GM19467 (cell line): ENCODE results near the gene MPG.
A peak's percentile ranks its signal among the peaks of the same experiment; 100 is the strongest.

ENCODE experiments used
- ATAC-seq: cut with Tn5 transposase; IDR thresholded peaks from one replicate; pipeline ENCODE4 v1.9.1; 2021; ENCODE audit warnings: mild to moderate bottlenecking, moderate library complexity; ENCODE audit not compliant: unreplicated experiment

The MPG gene

GRCh38 chr16:65745-66144 is 12.3 kb upstream of the MPG start:
- no peak for ATAC-seq

- ATAC-seq, result no peak
These were observed 11.5 kb upstream of the MPG start for GRCh38 chr16:66309-67182.

GRCh38 chr16:67183-67791 is 10.7 kb upstream of the MPG start:
- no peak for ATAC-seq

GRCh38 chr16:67884-68789 is 9.9 kb upstream of the MPG start:
- ATAC-seq, result no peak

- ATAC-seq, result no peak
These were observed 8.8 kb upstream of the MPG start for GRCh38 chr16:69181-69580.

GRCh38 chr16:71210-71539 is 6.8 kb upstream of the MPG start:
- no peak for ATAC-seq

GRCh38 chr16:71540-72401 is 6.3 kb upstream of the MPG start:
- no peak for ATAC-seq

- ATAC-seq, result no peak
These were observed 5.2 kb upstream of the MPG start, which contains the start of gene RHBDF1 for GRCh38 chr16:72561-73548. RHBDF1 (minus strand) TSS chr16:72631; CDS start chr16:65015, 7,616 bp downstream.

- ATAC-seq, result no peak
These were observed 3.8 kb upstream of the MPG start for GRCh38 chr16:74051-74746.

- no peak for ATAC-seq
These were observed 3.2 kb upstream of the MPG start for GRCh38 chr16:74747-75334.

GRCh38 chr16:75580-76501 is 2.2 kb upstream of the MPG start:
- ATAC-seq, result no peak

- ATAC-seq, result no peak
These were observed 1.3 kb upstream of the MPG start for GRCh38 chr16:76535-77272.

- ATAC-seq, result peak; percentile 23
These were observed 685 bp upstream of the MPG start for GRCh38 chr16:77273-77806.

- no peak for ATAC-seq
These were observed 572 bp downstream of the MPG start for GRCh38 chr16:78444-79150.

GRCh38 chr16:79151-80054 is 1.4 kb downstream of the MPG start:
- no peak for ATAC-seq
